D721Med (cell line): Measurements from ENCODE around the gene ZNF528.

Source experiments
- DNase-seq: peaks from one replicate; pipeline ENCODE4 v3.0.0; 2011; ENCODE audit warnings: low spot score; ENCODE audit not compliant: insufficient read length
- FAIRE-seq: peaks from 2 replicates; lab custom pipeline; 2011; peaks lifted over from hg19 to GRCh38; lab: Jason Lieb, UNC
- TF ChIP-seq, protein P1 (sequence below): IDR thresholded peaks from 2 replicates; pipeline ENCODE4 v1.5.1; 2012; ENCODE audit warnings: mild to moderate bottlenecking, control low read depth; ENCODE audit not compliant: insufficient read depth; ENCODE audit errors: missing control alignments

Gene ZNF528

DNA sequence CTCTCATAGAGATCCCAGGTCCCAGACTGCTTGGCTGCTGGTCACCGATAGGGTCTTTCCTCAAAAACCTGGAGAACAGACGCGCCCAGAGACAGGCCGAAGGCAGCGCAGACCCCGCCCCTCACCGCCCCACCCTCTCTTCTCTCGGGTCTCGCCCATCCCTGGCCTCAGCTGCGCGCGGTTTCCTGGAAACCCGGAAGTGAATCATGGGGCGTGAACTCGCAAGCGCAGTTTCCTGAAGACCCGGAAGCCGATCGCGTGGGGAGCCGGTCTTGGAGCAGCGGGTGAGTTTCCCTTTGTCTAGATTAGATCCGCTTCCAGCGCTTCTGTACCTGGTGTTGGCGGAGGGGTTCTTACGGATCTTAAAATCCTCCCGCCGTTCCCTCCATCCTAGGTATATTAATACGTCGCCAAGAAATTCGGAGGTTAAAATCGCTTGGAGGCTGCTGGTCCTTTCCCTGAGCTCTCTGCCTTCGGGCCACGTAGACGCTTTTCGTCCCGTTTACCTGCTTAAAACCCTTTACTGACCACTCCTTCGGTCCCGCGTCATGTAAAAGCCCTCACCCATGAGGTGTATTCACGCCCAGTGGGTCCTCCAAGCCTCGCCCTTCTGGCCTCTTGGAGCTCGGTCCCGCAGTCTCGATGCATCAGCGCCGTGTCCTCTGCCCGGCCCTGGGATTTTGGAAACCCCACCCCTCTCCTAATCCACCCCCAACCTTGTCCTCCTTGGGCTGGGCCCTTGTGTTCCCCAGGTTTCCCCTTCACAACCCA is 55.9 kb downstream of the ZNF528 start, which contains the start of gene ZNF578:
TSS of gene ZNF578 (plus strand) at position 230 of the 771 bp plus-strand sequence. CDS start 48,293 bp downstream, outside the sequence.
- peak; percentile 94 for DNase-seq
- TF ChIP-seq, protein P1, sequence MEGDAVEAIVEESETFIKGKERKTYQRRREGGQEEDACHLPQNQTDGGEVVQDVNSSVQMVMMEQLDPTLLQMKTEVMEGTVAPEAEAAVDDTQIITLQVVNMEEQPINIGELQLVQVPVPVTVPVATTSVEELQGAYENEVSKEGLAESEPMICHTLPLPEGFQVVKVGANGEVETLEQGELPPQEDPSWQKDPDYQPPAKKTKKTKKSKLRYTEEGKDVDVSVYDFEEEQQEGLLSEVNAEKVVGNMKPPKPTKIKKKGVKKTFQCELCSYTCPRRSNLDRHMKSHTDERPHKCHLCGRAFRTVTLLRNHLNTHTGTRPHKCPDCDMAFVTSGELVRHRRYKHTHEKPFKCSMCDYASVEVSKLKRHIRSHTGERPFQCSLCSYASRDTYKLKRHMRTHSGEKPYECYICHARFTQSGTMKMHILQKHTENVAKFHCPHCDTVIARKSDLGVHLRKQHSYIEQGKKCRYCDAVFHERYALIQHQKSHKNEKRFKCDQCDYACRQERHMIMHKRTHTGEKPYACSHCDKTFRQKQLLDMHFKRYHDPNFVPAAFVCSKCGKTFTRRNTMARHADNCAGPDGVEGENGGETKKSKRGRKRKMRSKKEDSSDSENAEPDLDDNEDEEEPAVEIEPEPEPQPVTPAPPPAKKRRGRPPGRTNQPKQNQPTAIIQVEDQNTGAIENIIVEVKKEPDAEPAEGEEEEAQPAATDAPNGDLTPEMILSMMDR, result no peak
- FAIRE-seq, result no peak

- FAIRE-seq, result peak; percentile 51
- TF ChIP-seq, protein P1, result peak; percentile 73
- peak; percentile 43 for DNase-seq
Observed at GRCh38 chr19:52464798-52465470, 67.3 kb downstream of the ZNF528 start.
